Fibroblast of skin of left quadriceps (primary cell): ENCODE data around the gene HAPSTR1.

Experiments used
- DNase-seq, 2 experiments: peaks; one replicate each; pipeline ENCODE4 v3.0.0-alpha.2; 2013; ENCODE audit warnings: low read depth in 2 of 2

HAPSTR1 gene

GRCh38 chr16:9096416-9096952 is 5.0 kb downstream of the HAPSTR1 start:
- DNase-seq = no peak

GRCh38 chr16:9097266-9098219 is 6.1 kb downstream of the HAPSTR1 start:
- no peak for DNase-seq

- DNase-seq = no peak
Observed at GRCh38 chr16:9098377-9099090, 7.1 kb downstream of the HAPSTR1 start.

- no peak for DNase-seq
Observed at GRCh38 chr16:9099131-9099625, 7.7 kb downstream of the HAPSTR1 start.

- DNase-seq = peak; percentile 73 to 79
Observed at GRCh38 chr16:9102379-9102778, 10.9 kb downstream of the HAPSTR1 start.

- no peak for DNase-seq
Observed at GRCh38 chr16:9102943-9103342, 11.5 kb downstream of the HAPSTR1 start.

- no peak for DNase-seq
Observed at GRCh38 chr16:9103546-9103945, 12.1 kb downstream of the HAPSTR1 start.

- peak in 1 of 2 experiments; percentile 22 for DNase-seq
Observed at GRCh38 chr16:9105189-9105588, 13.7 kb downstream of the HAPSTR1 start.

- DNase-seq = no peak
Observed at GRCh38 chr16:9107025-9107970, 15.9 kb downstream of the HAPSTR1 start.

- no peak for DNase-seq
Observed at GRCh38 chr16:9109255-9109654, 17.8 kb downstream of the HAPSTR1 start.

GRCh38 chr16:9112166-9112843 is 20.9 kb downstream of the HAPSTR1 start:
- DNase-seq = no peak

GRCh38 chr16:9112844-9113186 is 21.4 kb downstream of the HAPSTR1 start:
- no peak for DNase-seq

GRCh38 chr16:9113707-9114106 is 22.3 kb downstream of the HAPSTR1 start:
- no peak for DNase-seq

- no peak for DNase-seq
Observed at GRCh38 chr16:9114112-9114511, 22.7 kb downstream of the HAPSTR1 start.

GRCh38 chr16:9114842-9115241 is 23.4 kb downstream of the HAPSTR1 start:
- DNase-seq = no peak

- DNase-seq = no peak
Observed at GRCh38 chr16:9115277-9115676, 23.8 kb downstream of the HAPSTR1 start.

GRCh38 chr16:9116141-9116540 is 24.7 kb downstream of the HAPSTR1 start:
- DNase-seq = no peak

GRCh38 chr16:9118170-9118569 is 26.7 kb downstream of the HAPSTR1 start:
- no peak for DNase-seq

- peak; percentile 87 to 88 for DNase-seq
Observed at GRCh38 chr16:9119795-9120194, 28.4 kb downstream of the HAPSTR1 start.

GRCh38 chr16:9122342-9122741 is 30.9 kb downstream of the HAPSTR1 start:
- no peak for DNase-seq

- no peak for DNase-seq
Observed at GRCh38 chr16:9122969-9123368, 31.5 kb downstream of the HAPSTR1 start.
